GM18499 (cell line): ENCODE measurements around the gene MFAP4.

ENCODE experiments used
- ATAC-seq: cut with Tn5 transposase; IDR thresholded peaks from one replicate; pipeline ENCODE4 v1.9.1; 2021; ENCODE audit warnings: moderate number of reproducible peaks; ENCODE audit not compliant: insufficient read depth, unreplicated experiment

Gene MFAP4, protein sequence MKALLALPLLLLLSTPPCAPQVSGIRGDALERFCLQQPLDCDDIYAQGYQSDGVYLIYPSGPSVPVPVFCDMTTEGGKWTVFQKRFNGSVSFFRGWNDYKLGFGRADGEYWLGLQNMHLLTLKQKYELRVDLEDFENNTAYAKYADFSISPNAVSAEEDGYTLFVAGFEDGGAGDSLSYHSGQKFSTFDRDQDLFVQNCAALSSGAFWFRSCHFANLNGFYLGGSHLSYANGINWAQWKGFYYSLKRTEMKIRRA

DNA sequence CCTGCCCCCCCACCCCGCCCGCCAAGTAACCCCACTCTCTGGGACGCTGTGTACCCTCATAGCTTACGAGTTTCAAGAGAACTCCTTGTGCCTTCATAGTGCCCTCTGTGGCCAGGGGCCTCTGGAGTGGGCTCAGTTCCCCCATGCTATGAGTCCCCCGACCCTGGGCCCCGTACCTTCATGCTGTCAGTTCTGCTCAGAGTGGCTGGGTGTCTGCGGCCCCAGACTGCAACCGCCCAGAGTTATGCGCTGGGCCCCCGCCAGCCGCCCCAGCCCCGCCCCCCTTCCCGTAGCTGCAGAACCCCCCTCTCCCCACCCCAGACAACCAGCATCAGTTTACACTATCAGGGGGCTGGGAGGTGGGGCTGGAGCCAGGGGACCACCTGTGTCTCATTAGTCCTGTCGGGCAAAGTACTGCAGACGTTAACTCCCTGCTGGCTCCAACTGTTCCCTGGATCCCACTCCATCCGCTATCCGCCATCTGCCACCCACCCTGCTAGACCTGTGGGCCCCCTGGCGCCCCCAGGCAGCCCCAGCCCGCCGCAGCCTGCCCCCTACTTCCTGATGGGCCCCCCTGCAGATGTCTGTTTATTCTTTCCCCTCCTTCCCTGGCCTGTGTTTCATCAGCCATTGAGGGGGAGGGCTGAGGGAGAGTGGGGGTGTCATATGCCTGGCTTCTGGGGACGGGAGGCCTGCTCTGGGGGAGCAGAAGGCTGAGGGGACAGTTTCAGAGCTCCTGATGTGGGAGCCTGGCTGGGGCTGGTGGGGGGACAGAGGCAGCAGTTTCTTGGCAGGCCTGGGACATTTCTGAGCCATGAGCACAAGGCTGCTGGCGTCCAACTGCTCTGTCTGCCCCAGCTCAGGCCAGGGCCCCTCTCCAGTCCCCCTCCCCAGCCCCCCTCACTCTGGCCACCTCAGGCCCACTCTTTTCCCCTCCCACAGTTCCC, at the start of gene MFAP4:
Gene MFAP4, minus strand, starts transcription at position 217 of the 947 bp plus-strand sequence. Its CDS starts 35 bp downstream, at position 182.
- no peak for ATAC-seq

DNA sequence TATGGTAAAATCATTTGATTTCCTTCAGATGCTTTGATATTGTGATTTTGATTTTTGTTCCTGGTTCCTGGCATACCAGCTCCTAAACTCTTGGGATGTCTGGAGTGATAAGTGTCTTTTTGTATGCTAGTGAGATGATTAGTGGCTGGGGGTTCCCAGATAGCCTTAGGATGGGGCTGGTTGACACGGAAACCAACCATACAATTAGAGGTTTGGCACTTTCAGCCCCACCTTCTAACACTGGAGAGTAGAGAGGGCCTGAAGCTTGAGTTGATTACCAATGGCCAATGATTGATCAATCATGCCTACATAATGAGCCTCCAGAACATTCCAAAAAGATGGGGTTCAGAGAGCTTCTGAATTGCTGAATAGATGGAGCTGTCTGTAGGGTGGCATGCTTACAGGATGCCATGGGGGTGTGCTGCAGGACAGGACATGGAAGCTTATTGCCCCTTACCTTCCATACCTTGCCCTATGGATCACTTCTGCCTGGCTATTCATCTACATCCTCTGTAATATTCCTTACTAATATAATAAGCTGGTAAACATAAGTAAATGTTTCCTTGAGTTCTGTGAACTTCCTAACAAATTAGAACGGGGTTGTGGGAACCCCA, 46.8 kb upstream of the MFAP4 start:
- no peak for ATAC-seq

DNA sequence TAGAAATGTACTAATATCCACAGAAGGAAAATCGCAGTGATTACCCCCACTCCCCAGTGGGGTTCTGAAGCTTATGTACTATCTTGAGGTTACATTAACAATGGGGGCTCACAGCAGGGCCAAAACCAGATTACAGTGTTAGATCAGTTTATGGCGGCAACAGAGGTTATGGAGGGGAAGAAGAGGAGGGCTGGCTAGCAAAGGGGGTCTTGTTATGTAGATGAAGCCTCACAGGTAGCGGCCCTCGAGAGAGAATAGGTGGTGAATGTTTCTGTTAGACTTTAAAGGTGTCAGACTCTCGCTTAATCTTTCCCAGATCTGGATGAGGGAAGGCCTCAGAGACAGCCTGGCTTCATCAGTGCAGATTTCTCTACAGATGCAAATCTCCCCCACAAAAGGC, 46.3 kb upstream of the MFAP4 start:
- ATAC-seq, result no peak

DNA sequence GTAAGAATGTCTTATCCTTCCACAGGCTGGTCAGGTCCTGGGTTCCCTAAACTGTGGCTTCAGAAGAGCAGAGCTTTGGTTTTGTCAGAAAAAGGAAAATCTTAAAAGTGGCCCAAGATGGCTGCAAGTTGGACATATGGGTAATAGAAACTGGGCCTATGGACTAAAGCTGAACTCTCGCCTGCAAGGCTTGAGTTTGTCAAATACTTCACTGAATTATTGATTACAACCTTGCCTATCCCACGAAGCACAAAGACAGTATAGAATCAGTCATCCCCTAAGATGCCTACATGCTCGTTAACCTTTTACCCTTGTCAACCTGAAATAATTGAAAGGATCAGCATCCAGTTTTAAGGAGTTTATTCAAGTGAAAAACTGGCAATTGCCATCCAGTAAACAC, 44.7 kb upstream of the MFAP4 start:
- no peak for ATAC-seq

DNA sequence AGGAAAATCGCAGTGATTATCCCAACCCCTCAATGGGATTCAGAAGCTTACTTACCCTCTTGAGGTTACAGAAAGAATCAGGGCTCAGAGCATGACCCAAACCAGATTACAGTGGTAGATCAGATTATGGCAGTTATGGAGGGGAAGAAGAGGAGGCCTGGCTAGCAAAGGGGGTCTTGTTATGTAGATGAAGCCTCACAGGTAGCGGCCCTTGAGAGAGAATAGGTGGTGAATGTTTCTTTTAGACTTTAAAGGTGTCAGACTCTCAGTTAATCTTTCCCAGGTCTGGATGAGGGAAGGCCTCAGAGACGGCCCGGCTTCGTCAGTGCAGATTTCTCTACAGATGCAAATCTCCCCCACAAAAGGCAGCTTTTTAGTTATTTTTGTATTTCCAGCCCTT, 39.6 kb upstream of the MFAP4 start:
- no peak for ATAC-seq

DNA sequence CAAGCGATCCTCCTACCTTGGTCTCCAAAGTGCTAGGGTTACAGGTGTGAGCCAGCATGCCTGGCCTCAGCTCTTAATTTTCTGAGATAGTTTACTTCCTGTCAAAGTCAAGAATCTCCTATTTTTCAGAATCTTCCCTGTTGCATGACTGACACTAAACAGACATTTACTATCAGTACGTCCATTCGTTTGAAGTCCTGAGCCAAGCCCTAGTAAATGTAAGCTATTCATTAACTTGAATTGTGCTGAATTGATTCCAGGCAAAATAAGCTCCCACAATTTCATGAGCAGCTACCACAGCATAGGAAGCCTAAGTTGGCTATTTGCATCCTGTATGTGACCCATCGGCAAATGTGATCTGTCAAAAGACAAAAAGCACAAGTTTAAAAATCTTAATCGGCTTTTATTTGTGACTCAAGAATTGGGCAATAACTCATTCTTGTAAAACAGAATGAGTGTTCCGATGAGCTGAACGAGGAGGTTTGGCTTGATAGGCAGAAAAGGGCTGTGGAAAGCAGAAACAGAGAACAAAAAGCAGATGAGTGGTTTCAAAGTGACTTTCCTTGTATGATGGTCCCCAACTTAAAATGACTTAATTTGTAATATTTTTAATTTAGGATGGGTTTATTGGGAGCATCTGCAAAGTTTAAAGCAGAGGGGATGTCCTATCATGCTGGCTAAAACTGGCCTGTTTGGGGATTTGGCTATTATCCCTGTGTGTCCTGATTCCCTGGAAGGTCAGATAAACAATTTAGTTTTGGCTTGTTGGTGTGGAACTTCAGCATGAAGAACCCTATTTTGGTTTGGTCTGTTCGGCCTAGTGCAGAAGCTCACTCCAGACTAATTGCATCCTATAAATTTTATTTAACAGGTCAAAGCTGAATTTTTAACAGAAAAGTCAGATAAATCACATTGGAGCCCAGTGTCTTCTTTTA, 38.2 kb upstream of the MFAP4 start:
- no peak for ATAC-seq

DNA sequence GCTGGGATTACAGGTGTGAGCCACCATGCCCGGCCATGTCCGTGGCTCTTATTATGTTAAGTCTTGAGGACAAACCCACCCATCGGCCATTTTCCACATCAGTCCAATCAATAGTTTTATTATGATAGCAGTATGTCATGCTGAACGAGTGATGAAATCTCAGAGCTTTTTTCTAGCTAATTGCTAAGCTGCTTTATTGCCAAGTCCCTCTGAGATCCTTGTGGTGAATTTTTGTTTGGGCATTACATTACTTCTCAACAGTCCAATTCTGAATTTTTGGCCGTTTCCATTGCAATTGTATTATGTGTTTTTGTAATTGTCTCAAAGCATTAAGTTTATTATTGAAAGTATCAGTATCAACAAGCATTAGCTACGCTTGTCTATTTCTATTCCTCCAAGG, 34.9 kb upstream of the MFAP4 start:
- ATAC-seq, result no peak

DNA sequence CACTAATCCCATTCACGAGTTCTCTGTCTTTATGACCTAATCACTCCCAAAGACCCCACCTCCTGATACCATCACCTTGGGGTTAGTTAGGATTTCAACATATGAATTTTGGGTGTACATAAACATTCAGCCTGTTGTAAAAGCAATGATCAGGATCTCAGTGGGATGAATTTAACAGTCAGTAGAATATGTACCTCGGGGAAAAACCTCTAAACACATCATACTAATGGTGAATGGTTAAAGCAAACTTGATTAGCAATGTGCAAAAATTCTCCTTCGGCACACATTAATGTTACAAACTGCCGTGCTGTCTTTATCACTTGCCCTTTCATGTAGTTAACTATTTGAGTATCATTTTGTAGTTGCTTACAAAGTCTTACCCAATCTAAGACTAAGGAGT, 34.2 kb upstream of the MFAP4 start:
- no peak for ATAC-seq

DNA sequence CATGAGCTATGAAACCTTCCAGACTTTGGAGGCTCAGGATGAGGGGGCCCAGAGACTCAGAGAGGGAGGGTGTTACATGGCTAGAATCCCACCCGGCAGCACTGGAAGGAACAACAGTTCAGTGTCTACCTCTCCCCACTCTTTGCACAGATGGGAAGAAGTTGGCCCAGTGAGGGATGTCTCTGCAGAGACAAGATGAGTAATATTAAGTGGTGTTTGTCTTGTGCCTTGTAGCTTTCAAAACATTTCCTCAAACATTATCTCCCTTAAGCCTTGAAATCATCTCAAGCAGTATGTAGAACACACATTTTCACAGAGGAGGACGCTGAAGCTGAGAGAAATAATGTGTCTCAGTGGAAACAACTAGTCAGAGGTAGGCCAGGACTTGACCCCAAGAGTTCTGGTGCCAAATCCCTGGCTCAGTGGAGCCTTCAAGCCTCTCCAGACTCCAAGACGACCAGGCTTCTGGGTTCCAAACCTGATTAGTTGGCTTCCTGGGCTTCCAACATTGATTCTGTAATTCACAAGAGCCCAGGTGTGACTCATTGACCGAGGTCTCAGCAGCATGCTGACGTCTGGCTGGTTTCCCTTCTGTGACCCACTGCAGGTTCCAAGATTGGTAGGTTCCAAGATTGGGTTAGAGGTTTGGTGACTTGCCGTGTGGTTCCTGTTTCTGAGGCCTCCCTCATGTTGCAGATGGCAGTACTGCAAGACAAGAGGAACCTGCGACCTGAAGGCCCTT, 31.4 kb upstream of the MFAP4 start:
- ATAC-seq, result no peak

DNA sequence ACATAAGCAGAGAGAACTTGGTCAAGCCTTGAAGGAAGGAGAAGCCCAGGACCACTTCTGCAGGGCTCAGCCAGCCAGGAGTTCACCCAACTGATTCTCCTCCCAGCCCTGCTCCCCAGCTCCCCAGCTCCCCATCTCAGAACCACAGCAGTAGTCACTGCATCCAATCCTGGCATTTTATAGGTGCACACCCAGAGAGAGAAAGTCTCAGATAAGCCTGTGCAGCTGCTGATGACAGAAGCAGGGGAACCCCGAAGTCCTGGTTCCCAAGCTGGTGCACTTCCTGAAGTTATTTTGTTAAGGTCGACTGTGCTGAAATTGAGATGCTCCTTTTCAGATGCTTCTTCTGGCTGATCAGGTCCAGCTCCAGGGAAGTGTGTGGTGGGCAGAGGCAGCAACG, 30.6 kb upstream of the MFAP4 start:
- ATAC-seq, result no peak

DNA sequence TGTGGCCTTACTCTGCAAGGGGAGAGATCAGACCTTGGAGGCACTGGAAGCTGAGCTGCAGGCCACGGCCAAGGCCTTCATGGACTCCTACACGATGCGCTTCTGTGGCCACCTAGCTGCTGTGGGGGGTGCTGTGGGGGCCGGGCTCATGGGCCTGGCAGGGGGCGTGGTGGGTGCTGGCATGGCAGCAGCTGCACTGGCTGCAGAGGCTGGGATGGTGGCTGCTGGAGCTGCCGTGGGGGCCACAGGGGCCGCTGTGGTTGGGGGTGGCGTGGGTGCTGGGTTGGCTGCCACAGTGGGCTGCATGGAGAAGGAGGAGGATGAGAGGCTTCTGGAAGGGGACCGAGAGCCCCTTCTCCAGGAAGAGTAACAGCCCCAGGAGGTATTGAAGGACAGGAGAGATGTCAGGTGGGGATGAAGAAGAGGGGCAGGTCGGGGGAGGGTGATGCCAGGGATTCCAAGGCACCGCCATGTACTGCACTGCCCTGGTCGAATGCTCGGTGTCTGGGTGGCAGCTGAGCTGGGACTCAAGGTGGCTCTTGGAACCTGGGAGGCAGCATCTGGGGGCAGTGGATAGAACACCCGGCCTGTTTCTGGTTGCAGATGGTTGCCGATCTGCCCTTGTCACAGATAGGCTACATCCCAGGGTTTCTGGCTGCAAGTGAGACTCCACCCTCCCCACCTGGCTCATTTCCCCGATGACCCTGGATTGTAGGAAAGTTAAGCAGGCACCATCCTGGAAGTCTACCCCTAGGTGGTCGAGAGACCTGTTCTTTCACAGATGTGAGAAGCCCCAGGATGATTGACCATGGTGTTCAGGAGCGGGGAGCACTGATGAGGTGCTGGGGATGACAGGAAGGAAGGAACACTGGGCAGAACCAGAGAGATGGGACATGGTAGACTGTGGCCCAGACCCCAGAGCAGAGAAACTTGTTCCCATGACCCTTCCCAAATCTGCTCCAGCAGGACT, 29.1 kb upstream of the MFAP4 start:
- no peak for ATAC-seq

DNA sequence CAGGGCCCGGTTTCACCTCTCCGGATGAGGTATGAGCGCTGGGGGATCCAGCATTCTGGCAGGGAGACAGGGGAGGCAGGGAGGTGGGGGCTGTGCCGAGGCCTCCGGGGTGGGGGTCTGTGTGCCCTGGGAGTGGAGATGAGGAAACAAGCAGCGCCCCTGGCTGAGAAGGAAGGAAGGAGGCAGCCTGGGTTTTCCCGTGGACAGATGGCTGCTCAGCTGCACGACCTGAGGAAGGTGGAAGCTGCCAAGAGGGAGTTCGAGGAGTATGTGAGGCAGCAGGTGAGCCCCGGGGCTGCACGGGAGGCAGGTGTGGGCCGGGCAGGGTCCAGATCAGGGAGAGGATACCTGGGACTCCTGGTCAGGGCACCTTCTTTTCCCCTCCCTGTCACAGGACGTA, 28.3 kb upstream of the MFAP4 start:
- no peak for ATAC-seq

DNA sequence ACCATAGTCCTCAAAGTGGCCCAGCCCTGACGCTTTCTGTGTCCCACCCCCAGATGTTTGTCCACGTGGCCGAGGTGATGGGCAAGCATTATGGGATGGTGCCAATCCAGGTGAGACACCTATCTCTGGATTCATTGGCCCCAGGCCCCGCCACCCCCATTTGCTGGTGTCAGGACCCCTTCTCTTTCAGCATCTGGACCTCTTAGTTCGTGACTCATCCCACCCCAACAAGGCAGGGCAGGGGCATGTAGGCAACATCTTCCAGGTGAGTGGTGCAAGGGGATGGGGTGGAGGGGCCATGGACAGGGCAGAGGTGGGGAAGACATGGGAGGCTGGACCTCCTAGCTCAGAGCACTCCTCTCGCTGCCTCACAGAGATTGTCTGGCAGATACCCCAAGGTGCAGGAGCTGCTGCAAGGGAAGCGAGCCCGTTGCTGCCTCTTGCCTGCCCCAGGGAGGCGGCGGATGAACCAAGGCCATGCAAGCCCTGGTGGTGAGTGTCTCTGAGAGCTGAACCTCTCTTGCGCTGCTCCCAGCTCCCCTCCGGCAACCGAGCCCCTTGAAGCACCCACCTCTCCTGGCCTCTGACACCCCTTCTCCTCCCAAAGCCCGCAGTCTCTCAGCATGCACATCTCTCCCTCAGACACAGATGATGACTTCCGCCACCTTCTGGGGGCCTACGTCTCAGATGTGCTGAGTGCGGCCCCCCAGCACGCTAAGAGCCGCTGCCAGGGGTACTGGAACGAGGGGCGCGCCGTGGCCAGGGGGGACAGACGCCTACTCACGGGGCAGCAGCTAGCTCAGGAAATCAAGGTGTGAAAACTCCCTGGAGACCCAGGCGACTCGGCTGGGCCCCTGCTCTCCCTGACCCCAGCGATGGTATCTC, 27.6 kb upstream of the MFAP4 start:
- no peak for ATAC-seq

DNA sequence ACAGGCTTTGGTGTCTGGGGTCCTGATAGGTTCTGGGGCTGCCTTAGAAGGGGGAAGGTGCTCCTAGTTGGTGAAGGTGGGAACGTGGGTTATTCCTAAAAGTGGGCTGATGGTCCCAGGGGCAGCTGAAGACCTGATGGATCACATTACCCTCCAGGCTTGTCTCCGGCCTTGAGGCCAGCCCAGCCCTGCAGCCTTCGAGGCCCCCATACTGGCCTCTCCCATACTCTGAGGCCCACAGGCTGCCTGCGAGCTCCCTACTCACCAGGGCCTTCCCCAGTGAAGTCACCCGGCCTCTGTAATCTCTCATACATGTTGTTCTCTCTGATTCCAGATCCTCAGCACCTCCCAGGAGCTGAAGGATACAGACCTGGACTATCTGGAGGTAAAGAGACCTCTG, 26.8 kb upstream of the MFAP4 start:
- ATAC-seq, result no peak

DNA sequence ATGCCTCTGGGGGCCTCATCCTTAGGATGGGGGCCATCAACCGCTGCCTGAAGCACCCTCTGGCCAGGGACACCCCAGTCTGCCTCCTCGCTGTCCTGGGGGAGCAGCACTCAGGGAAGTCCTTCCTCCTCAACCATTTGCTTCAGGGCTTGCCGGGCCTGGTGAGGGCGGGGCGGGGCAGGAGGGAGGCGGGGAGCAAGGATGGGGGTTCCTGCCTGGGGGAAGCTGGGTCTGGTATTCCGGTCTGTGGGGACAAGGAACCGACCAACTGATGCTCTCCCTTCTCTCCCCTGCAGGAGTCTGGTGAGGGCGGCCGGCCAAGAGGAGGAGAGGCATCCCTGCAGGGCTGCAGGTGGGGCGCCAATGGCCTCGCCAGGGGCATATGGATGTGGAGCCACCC, 26.0 kb upstream of the MFAP4 start:
- ATAC-seq, result no peak

DNA sequence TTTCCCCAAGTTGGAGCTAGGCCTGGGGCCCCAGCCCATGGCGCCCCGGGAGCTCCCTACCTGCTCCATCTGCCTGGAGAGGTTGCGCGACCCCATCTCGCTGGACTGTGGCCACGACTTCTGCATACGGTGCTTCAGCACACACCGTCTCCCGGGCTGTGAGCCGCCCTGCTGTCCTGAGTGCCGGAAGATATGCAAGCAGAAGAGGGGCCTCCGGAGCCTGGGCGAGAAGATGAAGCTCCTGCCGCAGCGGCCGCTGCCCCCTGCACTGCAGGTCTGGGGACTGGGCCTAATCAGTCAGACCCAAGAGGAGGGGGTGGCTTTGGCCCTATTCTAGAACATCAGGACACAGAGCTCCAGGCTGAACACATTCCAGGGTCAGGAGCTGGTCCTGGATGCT, 25.5 kb upstream of the MFAP4 start:
- ATAC-seq, result no peak

DNA sequence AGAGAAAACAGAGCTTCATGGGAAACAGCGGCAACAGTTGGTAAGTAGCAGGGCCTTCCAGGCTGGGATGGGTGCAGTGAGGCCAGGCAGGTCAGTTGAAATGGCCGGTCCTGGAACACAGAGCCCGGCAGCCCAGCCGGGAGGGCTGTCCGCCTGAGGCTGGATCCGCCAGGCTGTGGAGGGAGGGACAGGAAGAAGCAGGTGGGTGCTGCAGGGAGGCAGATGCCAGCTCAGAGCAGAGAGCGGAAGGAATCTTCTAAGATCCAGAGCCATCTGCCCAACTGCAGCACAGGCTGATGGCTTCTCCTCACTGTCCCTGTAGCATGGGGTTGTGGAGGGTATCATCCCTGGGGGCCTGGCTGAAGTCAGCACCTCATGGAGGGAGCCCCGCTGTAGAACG, 24.6 kb upstream of the MFAP4 start:
- ATAC-seq, result no peak
